Neuronal stem cell (in vitro differentiated cells): ENCODE data around the gene CD244.

Source experiments
- DNase-seq: peaks from one replicate; pipeline ENCODE4 v3.0.0-alpha.2; 2013; ENCODE audit warnings: low spot score
- H2AFZ ChIP-seq: one replicate; pipeline ENCODE4 v1.6.1; 2013; ENCODE audit warnings: mild to moderate bottlenecking, low read length, inconsistent platforms
- H2AK5ac ChIP-seq: 2 replicates; pipeline ENCODE4 v1.6.1; 2013; ENCODE audit warnings: low read depth, mild to moderate bottlenecking, inconsistent platforms, low read length, moderate library complexity, mixed read lengths
- H2BK120ac ChIP-seq: 2 replicates; pipeline ENCODE4 v1.6.1; 2013; ENCODE audit warnings: low read depth, mild to moderate bottlenecking, inconsistent platforms, low read length, moderate library complexity, mixed read lengths
- H2BK12ac ChIP-seq: one replicate; pipeline ENCODE4 v1.6.1; 2013; ENCODE audit warnings: low read length, inconsistent platforms
- H2BK15ac ChIP-seq: 2 replicates; pipeline ENCODE4 v1.6.1; 2013; ENCODE audit warnings: mild to moderate bottlenecking, low read length, inconsistent platforms, mixed read lengths
- H2BK5ac ChIP-seq: one replicate; pipeline ENCODE4 v1.6.1; 2013; ENCODE audit warnings: inconsistent platforms, mild to moderate bottlenecking, low read length, moderate library complexity
- H3K14ac ChIP-seq: one replicate; pipeline ENCODE4 v1.6.1; 2013; ENCODE audit warnings: low read length, inconsistent platforms
- H3K18ac ChIP-seq: 2 replicates; pipeline ENCODE4 v1.6.1; 2013; ENCODE audit warnings: low read length, inconsistent platforms
- H3K23ac ChIP-seq: 2 replicates; pipeline ENCODE4 v1.6.1; 2013; ENCODE audit warnings: low read depth, mild to moderate bottlenecking, mixed read lengths, low read length, inconsistent platforms; ENCODE audit not compliant: poor library complexity
- H3K27ac ChIP-seq: replicated peaks from 3 replicates; pipeline ENCODE4 v1.5.1; 2013; ENCODE audit warnings: low read length, inconsistent platforms
- H3K27me3 ChIP-seq, 3 experiments: 2 replicates each; pipeline ENCODE4 v1.6.1; 2013; ENCODE audit warnings: low read length in 3 of 3, mild to moderate bottlenecking in 2 of 3, inconsistent platforms in 1 of 3, low read depth in 1 of 3, mixed read lengths in 1 of 3, moderate library complexity in 1 of 3; ENCODE audit not compliant: control insufficient read depth in 3 of 3, insufficient read depth in 3 of 3
- H3K36me3 ChIP-seq, 2 donors: replicated peaks in 1 of 2; 2 replicates each; pipeline ENCODE4 v1.6.1; 2013; ENCODE audit warnings: low read length in 2 of 2; ENCODE audit not compliant: control insufficient read depth in 2 of 2, insufficient read depth in 2 of 2
- H3K4ac ChIP-seq: 2 replicates; pipeline ENCODE4 v1.6.1; 2013; ENCODE audit warnings: inconsistent platforms, mild to moderate bottlenecking, low read length, moderate library complexity
- H3K4me1 ChIP-seq, 2 donors: 1 replicate in 1 of 2; 2 replicates in 1 of 2; pipeline ENCODE4 v1.6.1; 2013; ENCODE audit warnings: low read length in 2 of 2, low read depth in 1 of 2; ENCODE audit not compliant: control insufficient read depth in 2 of 2, insufficient read depth in 1 of 2
- H3K4me2 ChIP-seq: one replicate; pipeline ENCODE4 v1.6.1; 2013; ENCODE audit warnings: mild to moderate bottlenecking, low read length, inconsistent platforms; ENCODE audit not compliant: insufficient read depth, poor library complexity, severe bottlenecking
- H3K4me3 ChIP-seq, 2 donors: 2 replicates each; pipeline ENCODE4 v1.5.1; 2013; ENCODE audit warnings: low read length in 2 of 2, mild to moderate bottlenecking in 2 of 2, inconsistent platforms in 1 of 2, moderate library complexity in 1 of 2
- H3K79me1 ChIP-seq: one replicate; pipeline ENCODE4 v1.6.1; 2013; ENCODE audit warnings: low read depth, mild to moderate bottlenecking, inconsistent platforms, low read length, moderate library complexity
- H3K9ac ChIP-seq: one replicate; pipeline ENCODE4 v1.6.1; 2013; ENCODE audit warnings: mild to moderate bottlenecking, low read depth, low read length, inconsistent platforms; ENCODE audit not compliant: poor library complexity
- H3K9me3 ChIP-seq, 2 donors: replicated peaks in 1 of 2; 2 replicates each; pipeline versions ENCODE3 to v1.6.1; 2013; ENCODE audit warnings: low read length in 2 of 2, mild to moderate bottlenecking in 2 of 2, inconsistent platforms in 1 of 2, low read depth in 1 of 2, mixed read lengths in 1 of 2, moderate library complexity in 1 of 2; ENCODE audit not compliant: control insufficient read depth in 2 of 2, insufficient read depth in 1 of 2
- H4K8ac ChIP-seq: one replicate; pipeline ENCODE4 v1.6.1; 2013; ENCODE audit warnings: low read depth, mild to moderate bottlenecking, inconsistent platforms, low read length, moderate library complexity
- H4K91ac ChIP-seq: one replicate; pipeline ENCODE4 v1.6.1; 2013; ENCODE audit warnings: low read length, low read depth, mild to moderate bottlenecking, inconsistent platforms; ENCODE audit not compliant: poor library complexity
- WGBS, 2 donors: extraction: QIAGEN DNeasy Blood & Tissue Kit; methylation state at CpG; one replicate each; pipeline ENCODE4 v1.1.7; 2013; ENCODE audit warnings: missing lambda C conversion rate in 2 of 2, mixed read lengths in 1 of 2; ENCODE audit not compliant: insufficient read length in 2 of 2, insufficient replicate concordance in 1 of 2; ENCODE audit errors: extremely low coverage in 2 of 2; 5-methylcytosine and 5-hydroxymethylcytosine counted together

The CD244 gene

DNA sequence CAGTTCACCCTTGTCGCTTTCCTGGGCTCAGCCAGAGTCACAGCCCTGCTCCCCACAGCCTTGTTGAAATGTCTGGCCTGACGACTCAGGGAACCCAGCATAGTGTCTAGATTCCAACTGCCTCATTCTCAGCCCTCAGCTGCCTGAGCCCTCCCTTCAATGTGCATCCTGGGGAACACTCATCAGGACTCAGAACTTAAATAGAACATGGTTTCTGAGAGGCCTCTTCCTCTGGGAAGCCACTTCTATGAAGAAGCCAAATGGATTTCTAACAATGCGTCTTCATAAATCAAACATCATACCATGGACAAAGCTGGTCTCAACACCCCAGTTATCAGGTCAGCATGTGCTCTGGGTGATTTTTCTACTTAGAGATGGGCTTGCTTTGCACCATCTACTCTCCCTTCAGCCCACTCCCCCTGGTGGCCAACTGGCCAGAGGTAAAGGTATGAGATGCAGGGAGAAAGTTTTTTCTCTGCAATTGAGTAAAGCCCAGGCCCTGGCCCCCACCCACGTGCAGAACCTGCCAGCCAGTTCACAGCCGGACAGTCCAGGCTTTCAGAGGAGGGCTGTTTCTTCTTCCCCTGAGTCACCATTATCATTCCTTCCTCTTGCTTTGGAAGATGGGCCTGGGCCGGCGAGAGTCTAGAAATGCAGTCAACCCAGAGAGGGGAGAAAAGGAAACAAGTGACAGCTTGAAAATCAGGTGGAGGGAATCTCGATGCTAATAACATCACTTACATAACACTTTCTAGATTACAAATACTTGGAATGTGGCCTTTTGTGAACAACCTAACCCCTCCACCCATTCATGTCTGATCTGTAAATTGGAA, 32.1 kb downstream of the CD244 start:
- Histone ChIP-seq H4K91ac (no peak overlapping the region), H3K4me3 (no peak overlapping the region), H3K27ac (no peak overlapping the region), H3K18ac (no peak overlapping the region), H3K14ac (no peak overlapping the region), H3K23ac (no peak overlapping the region), H4K8ac (no peak overlapping the region), H3K36me3 (no peaks in the 10 kb centered on the region), H3K9ac (no peak overlapping the region), H2BK12ac (no peak overlapping the region), H2BK120ac (no peak overlapping the region), H3K4ac (no peak overlapping the region), H2BK5ac (no peak overlapping the region), H2AK5ac (no peak overlapping the region), H3K79me1 (no peaks in the 10 kb centered on the region), H2AFZ (no peak overlapping the region), H3K4me2 (no peak overlapping the region), H3K9me3 (no peaks in the 10 kb centered on the region), H3K4me1 (no peaks in the 10 kb centered on the region), H3K27me3 (no peaks in the 10 kb centered on the region), H2BK15ac (no peak overlapping the region)
- DNase-seq, result peak; percentile 60
- WGBS, 2 donors, result no CpG with 5 or more reads among the region's 8 CpGs

DNA sequence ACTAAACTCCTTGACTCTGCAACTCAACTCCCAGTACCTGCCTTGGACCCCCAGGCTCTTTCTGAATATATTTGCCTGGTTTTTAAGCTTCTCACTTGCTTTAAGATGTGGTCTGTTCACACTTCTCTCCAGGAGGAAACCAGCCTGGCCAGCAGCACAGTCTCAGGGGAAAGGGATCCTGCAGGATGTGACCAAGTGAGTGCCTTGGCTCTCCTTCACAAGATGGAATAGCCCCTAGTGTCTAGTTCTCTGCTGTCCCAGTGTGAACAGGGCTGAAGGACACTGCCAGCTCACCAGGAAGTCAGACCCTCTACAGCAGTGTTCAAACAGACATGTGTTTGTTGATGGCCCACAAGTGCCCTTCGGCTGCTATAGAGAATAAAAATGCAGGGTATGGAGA, 32.9 kb downstream of the CD244 start:
- H3K4me2 ChIP-seq, result no peak overlapping the region
- H3K27me3 ChIP-seq, result no peaks in the 10 kb centered on the region
- no peak for DNase-seq
- H2BK12ac ChIP-seq, result no peak overlapping the region
- H3K36me3 ChIP-seq, result no peaks in the 10 kb centered on the region
- no peak overlapping the region for H2BK15ac ChIP-seq
- no peak overlapping the region for H3K27ac ChIP-seq
- H3K9me3 ChIP-seq, result no peaks in the 10 kb centered on the region
- H4K8ac ChIP-seq, result no peak overlapping the region
- no peak overlapping the region for H3K18ac ChIP-seq
- H2AK5ac ChIP-seq, result no peak overlapping the region
- no peak overlapping the region for H3K4me3 ChIP-seq
- no peak overlapping the region for H3K4ac ChIP-seq
- H4K91ac ChIP-seq, result no peak overlapping the region
- no CpG with 5 or more reads among the region's 1 CpG for WGBS, 2 donors
- no peak overlapping the region for H2BK5ac ChIP-seq
- no peak overlapping the region for H3K14ac ChIP-seq
- no peaks in the 10 kb centered on the region for H3K4me1 ChIP-seq
- H2BK120ac ChIP-seq, result no peak overlapping the region
- H2AFZ ChIP-seq, result no peak overlapping the region
- H3K79me1 ChIP-seq, result no peaks in the 10 kb centered on the region
- no peak overlapping the region for H3K23ac ChIP-seq
- no peak overlapping the region for H3K9ac ChIP-seq

GRCh38 chr1:160827418-160827817, 35.3 kb downstream of the CD244 start:
- Histone ChIP-seq H2BK12ac (no peak overlapping the region), H2AFZ (no peak overlapping the region), H3K4me3 (no peak overlapping the region), H3K4me2 (no peak overlapping the region), H2AK5ac (no peak overlapping the region), H2BK5ac (no peak overlapping the region), H3K27ac (no peak overlapping the region), H3K27me3 (no peaks in the 10 kb centered on the region), H3K36me3 (no peaks in the 10 kb centered on the region), H3K4ac (no peak overlapping the region), H3K9me3 (no peaks in the 10 kb centered on the region), H4K8ac (no peak overlapping the region), H3K23ac (no peak overlapping the region), H2BK120ac (no peak overlapping the region), H3K79me1 (no peaks in the 10 kb centered on the region), H2BK15ac (no peak overlapping the region), H4K91ac (no peak overlapping the region), H3K4me1 (no peaks in the 10 kb centered on the region), H3K9ac (no peak overlapping the region), H3K14ac (no peak overlapping the region), H3K18ac (no peak overlapping the region)
- WGBS, 2 donors, result no CpG with 5 or more reads among the region's 2 CpGs
- DNase-seq, result no peak

DNA sequence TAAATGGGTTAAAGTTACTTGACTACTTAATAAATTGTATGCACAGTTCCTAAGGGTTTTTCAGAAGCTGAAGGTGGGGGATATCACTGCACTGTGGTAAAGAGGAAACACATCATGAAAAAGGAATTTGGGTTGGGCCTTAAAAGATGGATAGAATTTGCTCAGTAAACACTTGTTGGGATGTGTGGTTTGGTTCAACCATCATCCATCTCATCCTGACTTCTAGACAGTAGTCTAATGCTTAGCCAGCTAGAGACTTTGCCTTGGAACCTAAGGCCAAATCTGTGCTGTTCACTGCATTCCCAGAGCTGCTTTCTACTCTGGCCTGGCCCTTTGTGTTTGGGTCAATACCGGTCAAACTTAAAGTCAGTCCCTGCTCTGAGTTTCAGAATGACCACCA, 36.1 kb downstream of the CD244 start:
- Histone ChIP-seq H2AK5ac (no peak overlapping the region), H2BK12ac (no peak overlapping the region), H2BK15ac (no peak overlapping the region), H2AFZ (no peak overlapping the region), H3K4ac (no peak overlapping the region), H3K36me3 (no peaks in the 10 kb centered on the region), H3K27me3 (no peaks in the 10 kb centered on the region), H3K14ac (no peak overlapping the region), H4K91ac (no peak overlapping the region), H2BK120ac (no peak overlapping the region), H2BK5ac (no peak overlapping the region), H3K4me3 (no peak overlapping the region), H3K4me1 (no peaks in the 10 kb centered on the region), H3K4me2 (no peak overlapping the region), H3K18ac (no peak overlapping the region), H3K9me3 (no peaks in the 10 kb centered on the region), H3K23ac (no peak overlapping the region), H3K9ac (no peak overlapping the region), H3K27ac (no peak overlapping the region), H4K8ac (no peak overlapping the region), H3K79me1 (no peaks in the 10 kb centered on the region)
- no CpG with 5 or more reads among the region's 1 CpG for WGBS, 2 donors
- no peak for DNase-seq
